Jurkat, Clone E6-1 (cell line): ENCODE data around the gene TERF2IP. TPM values are rescaled to one million over a fixed set of nuclear protein-coding genes. Genes with fewer than 3 reads are reported as not detected.

Experiments used
- DNase-seq: peaks from one replicate; pipeline ENCODE4 v3.0.0-alpha.2; 2011; ENCODE audit warnings: low read depth, low spot score
- H3K4me3 ChIP-seq: 2 replicates; pipeline ENCODE4 v1.5.1; 2011; ENCODE audit warnings: mild to moderate bottlenecking, low read length, control low read depth, moderate library complexity
- polyA plus RNA-seq: library from polyadenylated mRNA; unstranded; fragments of >200 nt; gene quantifications from one replicate; pipeline ENCODE4 v1.2.1, GENCODE V29; 2012; ENCODE audit warnings: missing spikeins; ENCODE audit not compliant: insufficient read length, insufficient read depth

Gene TERF2IP, protein sequence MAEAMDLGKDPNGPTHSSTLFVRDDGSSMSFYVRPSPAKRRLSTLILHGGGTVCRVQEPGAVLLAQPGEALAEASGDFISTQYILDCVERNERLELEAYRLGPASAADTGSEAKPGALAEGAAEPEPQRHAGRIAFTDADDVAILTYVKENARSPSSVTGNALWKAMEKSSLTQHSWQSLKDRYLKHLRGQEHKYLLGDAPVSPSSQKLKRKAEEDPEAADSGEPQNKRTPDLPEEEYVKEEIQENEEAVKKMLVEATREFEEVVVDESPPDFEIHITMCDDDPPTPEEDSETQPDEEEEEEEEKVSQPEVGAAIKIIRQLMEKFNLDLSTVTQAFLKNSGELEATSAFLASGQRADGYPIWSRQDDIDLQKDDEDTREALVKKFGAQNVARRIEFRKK
- 79.2 TPM for polyA plus RNA-seq

DNA sequence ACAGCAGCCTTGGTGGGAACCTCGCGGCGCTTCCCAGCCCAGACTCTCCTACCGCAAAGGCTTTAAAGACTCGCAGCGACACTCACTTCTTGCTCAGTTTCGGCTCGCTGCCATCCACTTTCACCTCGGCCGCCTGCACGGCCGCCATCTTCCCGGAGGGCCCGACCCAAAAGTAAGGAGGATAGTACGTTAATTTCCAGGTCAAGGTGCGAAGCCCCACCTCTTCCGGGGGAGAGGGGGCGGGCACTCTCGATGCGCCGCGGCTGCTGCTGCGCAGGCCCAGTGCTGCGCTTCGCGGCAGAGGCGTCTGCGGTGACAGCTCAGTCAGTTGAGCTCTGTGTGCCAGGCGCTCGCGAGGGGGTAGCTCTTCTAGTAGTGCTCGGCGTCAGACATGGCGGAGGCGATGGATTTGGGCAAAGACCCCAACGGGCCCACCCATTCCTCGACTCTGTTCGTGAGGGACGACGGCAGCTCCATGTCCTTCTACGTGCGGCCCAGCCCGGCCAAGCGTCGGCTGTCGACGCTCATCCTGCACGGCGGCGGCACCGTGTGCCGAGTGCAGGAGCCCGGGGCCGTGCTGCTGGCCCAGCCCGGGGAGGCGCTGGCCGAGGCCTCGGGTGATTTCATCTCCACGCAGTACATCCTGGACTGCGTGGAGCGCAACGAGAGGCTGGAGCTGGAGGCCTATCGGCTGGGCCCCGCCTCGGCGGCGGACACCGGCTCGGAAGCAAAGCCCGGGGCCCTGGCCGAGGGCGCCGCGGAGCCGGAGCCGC is at the start of gene TERF2IP, which contains the start of gene KARS1:
Gene TERF2IP, plus strand, starts transcription at position 282 of the 773 bp plus-strand sequence. Its CDS starts 110 bp downstream, at position 392.
Gene KARS1, minus strand, starts transcription at position 174 of the 773 bp plus-strand sequence. Its CDS starts 26 bp downstream, at position 148.
- peak within 1 kb of the TSS; percentile 62 for H3K4me3 ChIP-seq
- peak; percentile 93 for DNase-seq

DNA sequence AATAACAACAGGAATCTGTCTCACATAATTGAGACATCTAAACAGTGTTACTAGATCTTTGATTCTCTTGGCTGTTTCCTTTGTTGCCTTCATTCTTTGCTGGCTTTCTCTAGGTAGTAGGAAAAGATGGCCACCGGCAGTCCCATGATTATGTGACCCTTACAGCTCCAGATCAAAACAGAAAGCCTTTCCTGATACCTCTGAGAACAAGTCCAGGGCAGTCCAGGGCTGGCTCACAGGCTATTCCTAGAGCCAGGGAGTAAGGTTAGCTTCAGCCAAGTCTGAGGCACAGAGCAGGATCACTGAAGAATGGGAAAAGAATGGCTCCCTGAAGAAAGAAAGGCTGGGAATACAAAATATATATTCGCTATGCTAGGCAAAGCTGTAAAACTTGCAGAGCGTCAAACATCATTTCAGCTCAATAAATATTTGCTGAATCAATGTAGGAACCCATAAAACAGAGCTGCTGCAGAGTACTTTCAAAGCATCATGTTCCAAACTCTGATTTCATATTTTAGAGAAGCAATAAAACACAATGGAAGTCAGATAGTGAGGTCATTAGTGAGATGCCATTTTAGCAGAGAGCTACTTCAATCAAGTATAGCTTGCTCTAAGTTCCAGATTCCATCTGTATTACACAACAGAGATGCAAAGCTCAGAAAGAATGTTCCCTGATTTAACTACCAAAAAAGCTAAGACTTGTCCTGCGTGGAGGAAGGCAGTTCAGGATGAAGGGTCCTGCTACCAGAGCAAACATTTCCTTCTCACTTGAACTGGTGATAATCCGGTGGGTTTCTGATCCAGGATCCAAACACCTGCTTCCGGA is 47.9 kb upstream of the TERF2IP start:
- no peak overlapping the region for H3K4me3 ChIP-seq
- DNase-seq: no peak

GRCh38 chr16:75603241-75603640 is 44.3 kb upstream of the TERF2IP start:
- H3K4me3 ChIP-seq: no peak overlapping the region
- no peak for DNase-seq

GRCh38 chr16:75606507-75606906 is 41.1 kb upstream of the TERF2IP start:
- no peak overlapping the region for H3K4me3 ChIP-seq
- DNase-seq: no peak

DNA sequence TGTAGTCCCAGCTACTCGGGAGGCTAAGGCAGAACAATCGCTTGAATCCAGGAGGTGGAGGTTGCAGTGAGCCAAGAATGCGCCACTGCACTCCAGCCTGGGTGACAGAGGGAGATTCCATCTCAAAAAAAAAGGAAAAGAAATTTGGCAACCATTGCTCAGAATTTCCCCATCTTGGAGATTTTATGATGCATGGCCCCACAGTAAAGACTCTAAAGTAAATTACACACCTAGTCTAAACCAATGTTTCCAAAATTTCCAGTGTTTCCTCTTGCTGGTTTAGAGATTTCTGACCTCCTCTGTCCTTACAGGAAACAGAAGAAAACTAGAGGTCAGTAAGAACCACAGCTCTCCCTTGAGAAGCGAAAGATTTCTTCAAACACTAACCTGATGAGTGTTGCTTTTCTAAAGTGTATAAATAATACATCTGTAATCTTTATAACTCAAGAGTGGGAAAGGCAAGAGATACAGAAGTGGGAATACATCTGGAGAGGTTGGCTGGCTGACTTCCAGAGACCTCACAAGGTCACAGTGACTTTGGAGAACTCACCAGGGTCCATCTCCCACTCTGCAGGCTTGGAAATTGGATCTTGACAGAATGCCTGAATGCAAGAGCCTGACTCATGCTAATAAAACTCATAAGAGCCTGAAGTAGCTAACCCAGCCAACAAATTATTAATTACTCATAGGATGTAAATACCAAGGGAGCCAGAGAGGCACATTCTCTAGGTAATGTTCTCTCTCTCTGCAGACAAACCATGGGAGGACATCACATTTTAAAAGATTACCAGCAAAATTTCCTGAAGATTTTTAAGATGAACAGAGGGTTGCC is 33.3 kb upstream of the TERF2IP start:
- no peak for DNase-seq

DNA sequence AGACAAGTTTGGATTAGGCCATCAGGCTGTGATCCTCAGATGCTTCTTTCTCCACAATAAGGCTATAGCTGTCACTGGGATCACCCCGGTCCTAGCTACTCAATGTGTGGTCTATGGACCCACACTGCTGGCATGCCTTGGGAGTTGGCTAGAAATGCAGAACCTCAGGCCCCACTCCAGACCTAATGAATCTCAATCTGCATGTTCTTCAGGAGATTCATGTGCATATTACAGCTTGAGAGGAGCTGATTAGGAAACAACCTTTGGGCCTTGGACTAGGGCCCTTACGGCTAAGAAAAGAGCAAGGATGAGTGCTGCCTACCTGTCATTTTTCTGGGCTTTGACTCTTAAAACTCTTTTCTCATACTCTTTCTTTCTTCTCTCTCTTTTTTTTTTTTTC is 32.0 kb upstream of the TERF2IP start:
- DNase-seq: no peak
- no peak overlapping the region for H3K4me3 ChIP-seq

More for the DNA sequence above, 33.3 kb upstream of the TERF2IP start:
- no peak overlapping the region for H3K4me3 ChIP-seq

DNA sequence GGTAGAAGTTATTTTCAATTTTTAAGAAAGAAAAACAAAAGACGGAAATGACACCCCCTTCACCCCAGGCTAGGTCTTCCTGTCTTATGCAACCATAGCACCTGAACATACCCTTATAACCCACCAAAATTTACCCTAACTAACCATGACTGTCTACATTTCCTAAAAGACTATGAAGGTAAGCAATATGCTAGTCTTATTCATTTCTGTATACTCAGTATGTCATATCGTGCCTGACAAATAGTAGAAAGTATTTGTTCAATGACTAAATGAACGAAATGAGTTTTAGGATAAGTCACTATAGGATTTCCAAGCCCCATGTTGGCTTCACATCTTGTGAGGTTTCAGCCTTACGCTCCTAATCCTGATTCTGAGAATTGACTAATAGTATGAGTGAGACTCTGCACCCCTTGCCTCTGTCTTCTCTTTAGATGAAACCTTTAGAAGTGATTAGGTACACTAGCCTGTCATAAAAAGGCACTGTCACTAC is 31.0 kb upstream of the TERF2IP start:
- no peak overlapping the region for H3K4me3 ChIP-seq
- DNase-seq: no peak

GRCh38 chr16:75617121-75617520 is 30.5 kb upstream of the TERF2IP start:
- no peak overlapping the region for H3K4me3 ChIP-seq
- DNase-seq: no peak

DNA sequence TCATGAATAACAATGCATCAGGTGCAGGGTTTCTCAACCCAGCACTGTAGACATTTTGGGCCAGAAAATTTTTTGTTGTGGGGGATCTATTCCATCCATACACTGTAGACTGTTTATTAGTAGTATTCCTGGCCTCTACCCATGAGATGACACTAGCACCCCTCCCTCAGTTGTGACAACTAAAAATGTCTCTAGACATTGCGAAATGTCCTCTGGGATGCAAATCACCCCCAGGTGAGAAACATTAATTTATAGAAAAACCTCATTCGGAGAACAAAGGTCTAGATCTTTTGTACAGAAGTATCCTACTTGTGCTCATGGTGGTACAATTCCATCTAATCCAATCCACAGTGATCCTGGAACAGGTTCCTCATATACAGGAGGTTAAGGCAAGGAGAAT is 28.8 kb upstream of the TERF2IP start:
- H3K4me3 ChIP-seq: no peak overlapping the region
- no peak for DNase-seq

DNA sequence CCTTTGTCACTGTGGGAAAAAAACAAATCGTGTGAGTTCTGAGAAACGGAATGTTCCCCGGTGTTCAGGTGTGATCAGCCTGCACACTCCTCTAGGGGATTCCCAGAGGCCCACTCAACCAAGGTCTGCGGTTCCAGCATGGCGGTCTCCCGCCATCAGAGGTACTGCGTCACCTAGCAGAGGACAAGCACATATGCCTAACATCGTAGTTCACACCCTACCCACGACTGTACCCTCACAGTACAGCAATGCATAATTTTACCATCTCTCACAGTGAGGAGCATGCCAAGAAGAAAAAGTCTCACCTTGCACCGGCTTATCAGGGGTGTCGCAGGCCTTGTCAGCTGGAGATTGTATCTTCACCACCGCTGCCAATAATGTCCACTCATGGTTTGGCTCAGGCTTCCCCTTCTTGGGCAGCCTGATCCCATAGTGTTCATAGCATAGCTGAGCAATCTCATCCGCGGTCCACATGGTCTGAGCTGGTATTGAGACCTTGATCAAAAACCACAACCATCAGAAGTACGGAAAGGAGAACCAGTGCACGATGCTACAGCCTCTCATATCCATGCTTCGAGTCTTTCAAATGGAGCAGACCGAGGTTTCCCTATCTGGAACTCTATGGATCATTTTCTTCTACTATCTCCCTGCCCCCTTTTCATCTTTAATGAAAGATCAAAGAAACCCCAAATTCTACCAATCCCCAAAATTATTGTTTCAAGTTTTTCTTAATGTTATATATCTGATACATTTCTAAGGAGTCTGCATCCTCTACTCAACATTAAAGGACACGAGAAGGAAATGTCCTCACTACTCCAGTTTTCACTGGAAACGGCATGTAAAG is 27.0 kb upstream of the TERF2IP start:
- DNase-seq: no peak
- H3K4me3 ChIP-seq: no peak overlapping the region

DNA sequence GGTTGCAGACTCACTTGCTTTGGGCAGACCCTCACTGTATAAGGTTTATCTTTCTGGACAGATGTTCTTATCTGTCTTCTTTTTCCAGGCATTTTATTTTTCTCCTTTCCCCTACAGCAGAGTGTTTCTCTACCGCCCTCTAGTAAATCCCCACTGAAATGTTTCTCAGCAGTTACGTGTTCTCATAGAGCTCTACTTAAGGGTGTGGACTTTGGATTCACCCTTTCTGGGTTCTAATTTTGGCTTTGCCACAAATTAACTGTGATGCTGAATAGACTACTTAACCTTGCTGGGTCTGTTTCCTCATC is 26.4 kb upstream of the TERF2IP start:
- H3K4me3 ChIP-seq: no peak overlapping the region
- DNase-seq: no peak

GRCh38 chr16:75622761-75623605 is 24.6 kb upstream of the TERF2IP start, which contains the start of gene ADAT1:
Gene ADAT1, minus strand, starts transcription at chr16:75623281. Its CDS starts 2,482 bp downstream, at chr16:75620799.
- H3K4me3 ChIP-seq: peak within 1 kb of the TSS; percentile 92
- DNase-seq: peak; percentile 98

DNA sequence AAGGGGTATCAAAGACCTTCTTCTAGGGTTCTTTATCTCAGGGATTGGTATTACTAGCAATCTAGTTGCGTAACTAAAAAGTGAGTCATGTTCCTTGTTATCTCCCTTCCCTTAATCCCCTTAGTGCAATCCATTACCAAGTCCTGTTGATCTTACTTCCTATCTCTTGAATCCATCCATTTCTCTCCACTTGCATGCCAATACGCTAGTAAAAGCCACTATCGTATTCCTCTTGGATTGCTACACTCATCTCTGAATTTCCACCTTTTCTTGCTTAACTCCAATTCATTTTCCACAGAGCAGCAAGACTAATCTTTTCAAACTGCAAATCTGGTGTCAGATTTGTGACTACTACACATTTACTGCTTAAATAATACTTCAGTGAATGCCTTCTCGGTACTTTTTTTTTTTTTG is 22.6 kb upstream of the TERF2IP start:
- DNase-seq: no peak
- H3K4me3 ChIP-seq: no peak overlapping the region

DNA sequence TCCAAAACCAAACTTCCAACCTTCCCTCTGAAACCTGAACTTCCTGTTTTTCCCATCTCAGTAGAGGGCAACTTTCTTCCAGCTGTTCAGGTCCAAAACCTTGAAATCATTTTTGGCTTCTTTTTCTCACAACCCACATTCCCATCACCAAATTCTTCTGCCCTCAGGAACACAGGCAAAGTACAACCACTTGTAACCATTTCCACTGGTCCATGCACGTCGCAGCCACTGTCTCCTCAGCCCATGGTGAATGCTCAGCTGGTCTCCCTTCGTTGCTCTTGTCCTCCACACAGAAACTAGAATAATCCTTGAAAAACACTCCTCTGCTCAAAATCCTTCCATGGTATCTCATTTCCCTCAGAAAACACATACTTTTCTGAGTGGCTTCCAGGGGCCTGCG is 20.8 kb upstream of the TERF2IP start:
- H3K4me3 ChIP-seq: no peak overlapping the region
- DNase-seq: no peak

- H3K4me3 ChIP-seq: peak overlapping the region; percentile 21
- DNase-seq: peak; percentile 85
Measured at GRCh38 chr16:75627851-75628250, 19.7 kb upstream of the TERF2IP start.

- DNase-seq: no peak
- H3K4me3 ChIP-seq: peak overlapping the region; percentile 21
Measured at GRCh38 chr16:75628351-75628750, 19.2 kb upstream of the TERF2IP start.

GRCh38 chr16:75629132-75629531 is 18.4 kb upstream of the TERF2IP start:
- H3K4me3 ChIP-seq: no peak overlapping the region
- DNase-seq: no peak
